C1 segment of cervical spinal cord (tissue), 14 donors: ENCODE measurements around the gene CLASP2.
A peak's percentile ranks its signal among the peaks of the same experiment; 100 is the strongest.
"Not testable (repeated sequence)": the region's sequence is repeated elsewhere in the genome, so short reads cannot be mapped to it uniquely, and the experiment has no call there.

ENCODE experiments used
- DNase-seq, 14 donors: peaks; one replicate each; lab custom pipeline; 2025; lab: John Stamatoyannopoulos, UW

The CLASP2 gene

DNA sequence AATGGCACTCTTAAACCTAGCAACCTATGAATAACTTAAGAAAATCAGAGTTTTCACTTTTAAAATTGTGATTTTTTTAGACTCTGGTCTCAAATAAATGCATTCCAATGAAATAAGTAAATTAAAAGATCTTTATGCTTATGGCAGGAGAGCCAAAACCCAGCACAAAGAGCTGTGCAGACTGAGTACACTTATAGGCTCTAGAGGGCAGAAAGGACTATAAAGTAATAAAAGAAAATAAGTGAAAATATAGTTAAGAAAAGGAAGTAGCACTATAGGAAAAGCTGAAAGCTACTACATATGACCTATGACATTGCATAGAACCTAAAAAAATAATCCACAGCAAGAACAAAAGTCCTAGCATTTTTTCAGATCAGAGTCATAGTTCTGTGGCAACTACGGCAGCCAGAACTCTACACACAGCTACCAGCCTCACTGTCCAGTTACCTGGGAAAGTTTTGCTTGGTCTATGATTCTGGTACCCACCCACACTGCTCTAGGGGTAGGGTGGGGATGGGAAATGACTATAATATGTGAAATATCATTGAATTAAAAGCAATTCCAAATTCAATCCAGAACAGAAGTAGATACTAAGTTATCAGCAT, 30.5 kb downstream of the CLASP2 start:
- DNase-seq: no peak

DNA sequence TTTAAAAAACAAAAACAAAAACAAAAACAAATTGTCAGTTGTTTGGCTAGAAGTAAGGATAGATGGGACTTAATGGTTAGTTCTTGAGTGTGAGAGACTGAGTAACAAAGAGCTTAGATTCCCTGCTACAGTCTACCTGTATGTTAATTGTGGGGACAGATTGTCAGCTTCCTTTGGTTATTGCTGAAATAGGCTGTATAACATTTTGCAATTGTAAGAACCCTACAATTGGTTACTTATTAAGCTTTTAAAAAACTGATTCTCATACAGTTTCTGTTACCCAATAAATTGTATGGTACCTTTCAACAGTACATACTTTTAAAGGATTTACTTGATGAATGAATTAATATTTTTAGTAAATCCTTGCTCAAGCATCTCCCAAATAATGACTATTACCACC, 35.3 kb downstream of the CLASP2 start:
- DNase-seq: no peak

DNA sequence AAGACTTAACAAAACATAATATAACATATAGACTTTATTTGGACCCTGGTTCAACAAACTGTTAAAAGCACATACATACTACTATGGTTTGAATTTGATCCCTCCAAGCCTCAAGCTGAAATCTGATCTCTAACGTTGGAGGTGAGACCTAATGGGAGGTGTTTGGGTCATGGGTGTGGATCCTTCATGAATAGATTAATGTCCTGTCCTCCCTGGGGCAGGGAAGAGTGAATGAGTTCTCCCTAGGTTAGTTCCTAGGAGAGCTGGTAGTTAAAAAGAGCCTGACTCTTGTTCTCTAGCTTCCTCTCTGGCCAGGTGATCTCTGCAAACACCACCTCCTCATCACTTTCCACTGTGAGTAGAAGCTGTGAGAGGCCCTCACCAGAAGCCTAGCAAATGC, 36.4 kb downstream of the CLASP2 start:
- DNase-seq: no peak

DNA sequence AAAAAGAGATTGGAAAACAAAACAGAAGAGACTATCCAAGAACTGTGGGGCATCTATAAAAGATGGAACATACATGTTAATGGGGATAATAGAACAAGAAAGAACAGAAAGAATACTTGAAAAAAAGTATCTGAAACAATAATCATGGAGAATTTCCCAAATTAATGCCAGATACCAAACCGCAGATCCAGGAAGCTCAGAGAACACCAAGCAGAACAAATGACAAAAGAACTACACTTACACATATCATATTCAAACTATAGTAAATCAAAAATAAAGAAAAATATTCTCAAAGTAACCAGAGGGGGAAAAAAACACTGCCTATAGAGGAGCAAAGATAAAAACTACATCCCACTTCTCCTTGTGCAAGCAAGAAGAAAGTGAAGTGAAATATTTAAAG, 40.0 kb downstream of the CLASP2 start:
- DNase-seq: no peak

DNA sequence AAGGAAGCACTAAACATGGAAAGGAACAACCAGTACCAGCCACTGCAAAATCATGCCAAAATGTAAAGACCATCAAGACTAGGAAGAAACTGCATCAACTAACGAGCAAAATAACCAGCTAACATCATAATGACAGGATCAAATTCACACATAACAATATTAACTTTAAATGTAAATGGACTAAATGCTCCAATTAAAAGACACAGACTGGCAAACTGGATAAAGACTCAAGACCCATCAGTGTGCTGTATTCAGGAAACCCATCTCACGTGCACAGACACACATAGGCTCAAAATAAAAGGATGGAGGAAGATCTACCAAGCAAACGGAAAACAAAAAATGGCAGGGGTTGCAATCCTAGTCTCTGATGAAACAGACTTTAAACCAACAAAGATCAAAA, 44.6 kb downstream of the CLASP2 start:
- not testable (repeated sequence) for DNase-seq

DNA sequence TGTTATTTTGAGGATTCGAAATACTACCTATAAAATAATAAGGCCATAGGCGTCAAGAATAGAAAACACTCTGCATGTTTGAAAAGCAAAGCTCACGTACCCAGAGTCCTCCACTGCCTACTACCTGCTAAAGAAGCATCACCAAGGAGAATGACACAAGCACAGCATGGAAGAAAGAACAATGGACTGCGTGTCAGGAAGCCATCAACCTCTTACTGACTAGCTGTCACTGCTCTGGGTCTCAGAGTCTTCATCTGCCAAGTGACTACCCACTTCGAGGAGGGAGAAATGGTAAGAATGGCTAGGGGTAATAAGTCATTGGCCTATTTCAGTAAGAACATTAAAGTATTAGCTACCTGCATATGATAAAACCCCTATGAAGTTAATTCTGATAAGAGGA, 49.4 kb downstream of the CLASP2 start:
- no peak for DNase-seq

DNA sequence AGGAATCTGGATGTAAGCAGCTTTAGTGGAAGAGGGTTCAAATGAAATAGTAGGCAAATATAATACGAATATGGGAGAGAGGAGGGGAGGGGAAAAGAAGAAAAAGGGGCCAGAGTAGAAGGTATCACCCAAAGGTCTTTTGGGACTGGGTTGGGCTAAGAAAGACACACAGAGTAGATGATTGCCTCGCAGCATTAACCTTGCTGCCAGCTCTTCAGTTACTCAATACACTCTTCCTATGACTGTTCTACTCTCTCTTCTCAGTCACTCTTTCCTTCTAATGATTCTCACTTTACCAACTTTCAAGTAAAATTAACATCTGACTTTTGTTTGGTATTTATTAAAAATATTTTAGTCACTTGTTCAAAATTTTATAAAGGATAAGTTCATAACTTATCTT, 52.8 kb downstream of the CLASP2 start:
- no peak for DNase-seq

DNA sequence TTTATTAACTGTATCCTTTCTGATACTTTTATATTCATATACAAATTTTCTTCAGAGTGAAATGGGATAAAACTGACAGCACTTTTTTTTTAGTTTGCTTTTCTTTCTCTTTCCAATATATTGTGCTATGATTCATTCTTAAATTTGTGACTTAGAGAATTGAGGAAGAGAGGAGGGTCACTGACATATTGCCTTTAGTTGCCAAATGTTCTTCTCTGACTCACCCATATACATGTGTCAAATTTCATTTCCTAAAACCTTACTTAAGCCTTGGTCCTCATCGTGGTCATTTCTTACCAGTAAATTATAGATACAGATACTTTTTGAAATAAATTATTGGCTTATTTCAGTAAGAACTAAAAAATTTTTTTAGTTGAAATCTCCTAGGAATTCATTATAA, 53.9 kb downstream of the CLASP2 start:
- DNase-seq: no peak

DNA sequence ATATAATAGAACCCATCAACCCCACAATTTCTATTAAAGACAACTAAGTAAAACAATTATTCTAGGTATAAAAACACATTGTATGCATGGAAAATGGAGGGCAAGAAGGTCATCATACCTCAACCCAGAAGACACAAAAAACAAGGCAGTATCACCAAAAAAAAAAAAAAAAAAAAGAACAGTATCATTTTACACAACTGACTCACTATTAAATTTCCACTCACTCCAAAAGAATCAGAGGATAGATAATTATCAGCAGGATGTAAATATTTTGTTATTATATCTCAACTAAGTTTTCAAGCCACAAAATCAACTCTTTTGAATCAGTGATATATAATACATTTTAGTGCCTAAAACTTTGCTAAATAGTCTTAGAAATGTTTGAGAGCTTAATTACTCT, 55.0 kb downstream of the CLASP2 start:
- no peak for DNase-seq

DNA sequence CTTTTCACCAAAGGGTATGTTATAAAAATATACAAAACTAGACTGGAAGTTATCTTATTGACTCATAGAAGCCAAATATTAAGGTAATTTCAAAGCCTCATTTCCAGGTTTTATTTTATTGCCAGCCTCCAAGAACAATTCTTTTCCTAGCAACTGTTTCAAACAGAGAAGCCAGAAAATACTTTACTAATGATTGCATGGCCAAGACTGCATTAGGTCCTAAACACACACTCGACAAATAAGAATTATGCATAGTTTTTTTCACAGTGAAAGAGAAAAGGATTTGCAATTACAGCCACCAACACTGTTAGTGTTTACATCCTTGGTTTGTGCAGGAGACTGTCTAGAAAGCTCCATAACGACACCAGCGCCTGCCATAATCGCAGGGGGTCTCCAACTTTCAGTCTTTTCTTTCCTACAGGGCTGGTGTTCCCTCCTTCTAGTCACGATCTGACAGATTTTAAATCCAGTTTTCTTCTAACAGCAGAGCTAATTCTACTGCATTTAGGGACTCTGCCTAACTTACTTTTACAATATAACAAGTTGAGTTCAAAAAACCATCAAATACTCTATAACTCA, 58.1 kb downstream of the CLASP2 start:
- DNase-seq: peak in 3 of 14 donors; percentile 10 to 70 (median 21)

DNA sequence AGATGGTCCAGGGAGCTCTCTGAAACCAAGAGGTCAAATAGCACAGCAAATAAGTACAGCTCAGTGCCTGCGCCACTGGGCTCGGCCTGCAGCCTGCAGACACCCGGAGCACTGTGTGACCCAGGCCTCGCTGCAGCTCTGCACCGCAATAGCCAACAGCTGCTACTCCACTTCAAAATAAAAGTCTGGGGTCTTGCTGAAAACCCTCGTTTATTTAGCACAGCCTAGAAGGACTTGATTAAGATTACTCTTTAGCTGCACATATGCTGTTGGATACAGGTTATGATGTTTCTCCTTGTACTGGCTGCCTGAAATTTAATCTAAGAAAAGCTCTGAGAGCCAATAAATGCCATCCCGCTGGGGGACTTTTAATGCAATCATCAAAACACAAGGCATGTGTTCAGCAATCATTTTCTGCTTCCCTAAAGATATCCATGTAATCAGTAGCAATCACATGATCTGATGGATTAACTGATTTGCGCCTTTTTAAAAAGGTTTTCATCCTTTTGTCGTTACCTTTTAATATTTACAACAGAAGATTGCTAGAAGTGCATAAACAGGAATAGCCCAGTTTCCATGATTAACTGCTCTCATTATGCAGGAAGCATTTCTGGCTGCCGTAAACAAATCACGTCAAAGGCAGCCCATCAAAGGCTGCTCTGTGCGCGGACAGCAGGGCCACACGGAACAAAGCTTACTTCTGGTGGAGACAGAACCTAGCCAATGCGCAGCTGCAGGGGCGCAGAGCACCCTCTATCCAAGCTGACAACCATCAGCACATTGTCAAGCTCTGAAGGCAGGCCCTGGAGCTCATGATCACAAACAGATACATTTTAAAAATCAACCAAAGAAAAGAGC, 58.8 kb downstream of the CLASP2 start:
- peak in 13 of 14 donors; percentile 16 to 92 (median 81) for DNase-seq

DNA sequence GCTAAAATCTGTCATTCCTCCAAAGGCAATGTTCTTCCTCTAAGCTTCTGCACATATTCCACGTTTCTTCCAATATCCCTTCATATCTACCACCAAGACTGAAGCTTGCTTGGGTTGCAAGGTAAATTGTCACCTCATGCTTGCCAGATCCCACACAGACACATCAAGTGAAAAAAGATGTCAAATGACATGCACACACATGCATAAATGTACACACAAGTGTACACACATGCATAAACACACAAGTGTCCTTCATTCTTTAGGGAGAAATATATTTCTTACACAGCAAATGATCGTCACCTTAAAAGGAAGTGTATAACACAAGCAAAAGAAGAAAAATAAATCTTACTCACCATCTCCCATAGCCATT, 59.4 kb downstream of the CLASP2 start:
- DNase-seq: peak in 1 of 14 donors; percentile 55

DNA sequence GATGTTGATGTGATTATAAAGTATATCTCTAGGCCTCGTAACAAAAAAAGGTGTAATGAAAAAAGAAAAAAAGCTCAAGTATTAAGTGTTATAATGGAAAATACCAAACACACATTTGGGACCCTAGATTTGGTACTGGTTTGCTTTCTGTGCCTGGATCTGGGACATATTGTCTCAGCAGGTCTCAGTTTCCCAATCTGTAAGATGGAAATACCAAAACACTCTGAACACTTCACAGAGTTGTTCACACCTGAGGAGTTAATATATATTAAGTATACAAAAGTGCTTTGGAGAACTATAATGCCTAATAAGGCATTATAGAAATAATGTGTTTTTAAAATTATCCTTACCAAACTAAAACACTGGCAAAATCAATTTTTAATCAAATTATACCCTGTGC, 60.0 kb downstream of the CLASP2 start:
- no peak for DNase-seq

DNA sequence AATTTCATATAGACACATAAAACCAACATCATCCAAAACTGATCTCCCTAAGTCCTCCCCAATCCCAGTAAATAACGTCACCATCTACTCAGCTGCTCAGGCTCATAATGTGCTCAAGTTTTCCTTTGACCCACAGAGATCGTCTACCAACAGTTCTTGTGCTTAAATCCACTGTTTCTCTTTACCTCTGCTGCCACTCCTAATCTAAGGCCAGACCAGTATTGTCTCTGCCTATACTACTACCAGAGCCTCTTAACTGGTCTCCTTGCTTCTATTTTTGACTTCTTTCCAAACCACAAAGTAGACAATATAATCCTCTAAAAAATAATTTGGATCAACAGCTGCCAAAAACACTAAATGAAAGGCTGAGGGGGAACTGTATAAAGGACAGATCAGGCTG, 65.3 kb downstream of the CLASP2 start:
- DNase-seq: peak in 1 of 14 donors; percentile 15

DNA sequence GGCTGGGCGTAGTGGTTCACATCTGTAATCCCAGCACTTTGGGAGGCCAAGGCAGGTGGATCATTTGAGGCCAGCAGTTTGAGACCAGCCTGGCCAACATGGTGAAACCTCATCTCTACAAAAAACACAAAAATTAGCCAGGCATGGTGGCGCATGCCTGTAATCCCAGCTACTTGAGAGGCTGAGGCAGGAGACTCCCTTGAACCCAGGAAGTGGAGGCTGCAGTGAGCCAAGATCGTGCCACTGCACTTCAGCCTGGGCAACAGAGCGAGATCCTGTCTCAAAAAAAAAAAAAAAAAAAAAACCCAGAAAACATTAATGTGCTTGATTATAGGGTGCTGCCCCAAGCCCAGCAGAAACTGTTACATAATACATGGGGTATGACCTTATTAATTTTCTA, 67.0 kb downstream of the CLASP2 start:
- DNase-seq: not testable (repeated sequence)

DNA sequence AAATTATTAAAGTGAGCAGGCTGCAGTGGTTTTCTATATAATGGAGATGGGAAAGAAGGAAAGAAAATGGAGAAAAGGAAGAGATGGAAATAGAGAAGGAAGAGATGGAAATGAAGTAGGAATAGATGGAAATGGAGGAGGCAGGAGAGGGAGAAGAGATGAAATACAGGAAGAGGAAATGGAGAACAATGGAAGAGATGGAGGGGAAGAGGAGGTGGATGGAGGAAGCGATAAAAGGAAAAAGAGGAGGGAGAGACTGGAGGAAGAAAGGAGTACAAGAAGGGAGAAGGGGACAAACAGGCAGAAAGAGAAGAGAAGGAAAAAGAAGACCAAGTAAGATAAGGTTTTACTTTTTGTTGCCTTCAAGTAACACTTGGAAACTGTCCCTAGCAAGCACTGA, 67.6 kb downstream of the CLASP2 start:
- no peak for DNase-seq

DNA sequence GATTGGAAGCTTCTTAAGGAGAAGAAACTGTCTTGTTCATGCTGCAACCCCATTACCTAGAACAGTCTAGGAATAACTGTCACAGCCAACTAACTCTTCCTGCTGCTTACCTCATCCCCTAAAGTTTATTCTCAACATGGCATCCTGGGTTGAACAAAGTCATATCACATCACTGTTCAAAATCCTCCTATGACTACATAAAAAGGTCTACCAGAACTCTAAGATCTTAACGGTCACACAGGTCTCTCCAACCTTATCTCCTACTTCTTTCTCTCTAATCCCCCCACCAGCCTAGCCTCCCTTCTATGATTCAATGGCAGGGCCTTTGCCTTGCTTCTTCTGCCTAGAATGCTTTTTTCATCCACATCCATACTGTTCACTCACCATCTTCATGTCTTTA, 69.3 kb downstream of the CLASP2 start:
- DNase-seq: no peak

DNA sequence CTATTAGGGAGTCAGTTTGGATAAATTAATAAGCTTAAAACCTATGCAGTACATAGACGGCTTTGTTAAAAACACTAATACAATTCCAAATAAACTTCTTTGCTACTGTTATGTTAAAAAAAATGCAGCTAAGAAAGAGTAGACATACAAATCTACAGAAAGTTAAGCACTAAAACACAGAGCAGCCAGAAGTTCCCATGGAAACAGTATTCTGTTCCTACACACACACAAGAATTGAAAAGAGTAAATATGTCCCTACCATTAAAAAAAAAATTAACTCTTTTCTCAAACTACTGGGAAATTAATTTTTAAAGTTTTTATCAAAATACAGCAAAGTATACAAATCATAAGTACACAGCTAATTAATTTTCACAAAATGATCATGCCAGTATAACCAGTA, 71.6 kb downstream of the CLASP2 start:
- peak in 1 of 14 donors; percentile 10 for DNase-seq

DNA sequence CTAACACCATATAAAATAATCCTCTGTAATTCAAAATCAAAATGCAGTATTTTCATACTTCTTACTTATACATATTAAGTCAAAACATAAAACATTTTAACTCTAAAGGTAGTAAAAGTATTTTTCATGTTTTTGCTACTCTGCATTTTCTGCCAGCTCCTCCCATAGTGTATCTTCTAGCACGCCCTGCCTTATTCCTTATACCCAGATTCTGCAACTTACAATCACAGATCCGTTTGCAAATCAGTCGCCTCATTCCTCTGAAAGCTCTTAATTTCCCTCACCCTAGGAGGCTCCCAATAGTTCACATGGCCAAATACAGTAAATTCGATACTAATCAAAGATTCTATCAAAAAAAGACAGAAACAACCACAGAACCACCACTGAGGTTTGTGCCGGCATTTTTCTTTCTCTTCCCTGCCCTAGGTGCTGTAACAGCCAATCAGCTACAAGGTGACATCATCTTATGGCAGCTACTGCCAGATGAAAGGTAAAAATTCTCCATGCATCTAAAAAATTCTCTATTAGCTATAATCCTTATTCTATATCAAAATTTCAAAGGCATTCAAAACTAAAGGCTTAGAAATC, 72.9 kb downstream of the CLASP2 start:
- DNase-seq: peak in 4 of 14 donors; percentile 5 to 86 (median 20)

DNA sequence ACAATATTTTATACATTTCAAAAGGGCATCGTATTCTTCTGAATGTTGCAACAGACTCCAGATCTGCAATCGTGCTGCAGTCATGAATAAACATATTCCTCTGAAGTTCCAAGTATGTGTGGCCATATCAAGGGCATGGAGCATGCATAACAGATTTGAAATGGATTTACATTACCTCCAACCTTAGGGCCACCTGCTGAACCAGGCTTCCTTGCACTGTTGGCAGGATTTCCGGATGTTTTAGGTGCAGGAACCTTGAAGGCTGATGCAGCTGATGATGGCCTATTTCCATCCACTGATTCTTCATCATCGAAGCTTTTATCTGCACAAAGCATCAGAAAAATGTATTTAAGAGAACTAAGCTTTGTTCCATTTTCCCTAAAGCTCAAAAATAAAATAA, 73.5 kb downstream of the CLASP2 start:
- peak in 1 of 14 donors; percentile 48 for DNase-seq

DNA sequence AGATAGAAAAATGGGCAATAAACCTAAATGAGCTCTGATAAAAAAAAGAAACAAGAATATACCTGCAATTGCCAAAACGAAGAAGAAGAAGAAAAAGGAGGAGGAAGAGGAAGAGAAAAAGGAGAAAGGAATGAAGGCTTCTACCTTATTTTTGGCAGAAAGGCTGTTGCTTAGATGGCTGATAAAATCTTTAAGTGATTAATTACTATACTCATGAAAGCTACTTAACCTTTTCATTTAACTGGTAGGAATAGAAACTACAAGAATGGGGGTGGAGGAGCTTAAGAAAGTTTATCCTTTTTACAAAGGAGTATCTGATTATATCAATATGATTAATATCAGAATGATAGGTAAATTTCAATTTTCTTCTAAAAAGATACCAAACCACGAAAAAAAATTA, 75.2 kb downstream of the CLASP2 start:
- no peak for DNase-seq

DNA sequence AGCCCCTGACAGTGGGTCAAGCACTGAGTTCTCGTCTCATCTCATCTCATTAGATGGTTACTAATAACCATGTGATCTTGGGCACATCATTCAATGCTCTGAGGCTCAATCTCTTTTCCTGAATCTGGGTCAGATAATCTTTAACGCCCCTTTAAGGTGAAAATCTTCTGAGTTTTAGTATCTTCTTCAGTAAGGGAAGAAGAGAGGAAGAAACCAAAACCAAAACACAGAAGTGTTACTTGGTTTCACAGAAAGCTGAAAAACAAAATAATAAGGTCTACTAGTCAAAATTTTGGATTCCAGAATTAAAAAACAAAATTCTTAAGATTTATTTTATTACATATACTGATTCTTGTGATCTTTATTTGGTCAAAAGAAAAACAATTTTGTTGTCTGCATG, 78.2 kb downstream of the CLASP2 start:
- DNase-seq: peak in 1 of 14 donors; percentile 4

DNA sequence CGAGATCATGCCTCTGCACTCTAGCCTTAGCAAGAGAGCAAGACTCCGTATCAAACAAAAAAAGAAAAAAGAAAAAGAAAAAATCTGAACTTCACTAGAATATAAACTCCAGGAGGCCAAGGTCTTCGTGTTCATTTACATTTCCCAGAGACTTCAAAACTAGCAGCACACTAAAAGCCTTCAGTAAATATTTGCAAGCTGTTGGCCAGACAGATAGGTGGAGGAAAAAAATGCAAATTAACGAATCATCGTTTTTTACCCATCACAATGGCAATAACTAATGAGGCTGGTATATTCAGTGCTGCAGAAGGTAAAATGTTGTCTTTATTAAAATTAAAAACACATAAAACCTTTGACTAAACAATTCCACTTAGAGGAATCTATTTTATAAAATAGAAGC, 80.6 kb downstream of the CLASP2 start:
- peak in 1 of 14 donors; percentile 29 for DNase-seq
